Mucosa of stomach (tissue), 1 donor: ENCODE measurements around the gene RGS14.

Experiments
- H3K27me3 ChIP-seq: one replicate; pipeline ENCODE4 v1.7.0; 2013; ENCODE audit warnings: mild to moderate bottlenecking, low read length; ENCODE audit not compliant: control insufficient read depth, insufficient read depth
- H3K36me3 ChIP-seq: one replicate; pipeline ENCODE4 v1.7.0; 2013; ENCODE audit warnings: low read length; ENCODE audit not compliant: control insufficient read depth, insufficient read depth
- H3K4me1 ChIP-seq: one replicate; pipeline ENCODE4 v1.7.0; 2013; ENCODE audit warnings: mild to moderate bottlenecking, low read length; ENCODE audit not compliant: control insufficient read depth, insufficient read depth
- H3K4me3 ChIP-seq: one replicate; pipeline ENCODE4 v1.7.0; 2013; ENCODE audit warnings: low read length
- H3K9ac ChIP-seq: one replicate; pipeline ENCODE4 v1.7.0; 2013; ENCODE audit warnings: mild to moderate bottlenecking, low read length, moderate library complexity
- H3K9me3 ChIP-seq: one replicate; pipeline ENCODE4 v1.7.0; 2013; ENCODE audit warnings: mild to moderate bottlenecking, low read length, moderate library complexity; ENCODE audit not compliant: control insufficient read depth
- donor health status: Pancreatic carcinoma.

RGS14 gene

DNA sequence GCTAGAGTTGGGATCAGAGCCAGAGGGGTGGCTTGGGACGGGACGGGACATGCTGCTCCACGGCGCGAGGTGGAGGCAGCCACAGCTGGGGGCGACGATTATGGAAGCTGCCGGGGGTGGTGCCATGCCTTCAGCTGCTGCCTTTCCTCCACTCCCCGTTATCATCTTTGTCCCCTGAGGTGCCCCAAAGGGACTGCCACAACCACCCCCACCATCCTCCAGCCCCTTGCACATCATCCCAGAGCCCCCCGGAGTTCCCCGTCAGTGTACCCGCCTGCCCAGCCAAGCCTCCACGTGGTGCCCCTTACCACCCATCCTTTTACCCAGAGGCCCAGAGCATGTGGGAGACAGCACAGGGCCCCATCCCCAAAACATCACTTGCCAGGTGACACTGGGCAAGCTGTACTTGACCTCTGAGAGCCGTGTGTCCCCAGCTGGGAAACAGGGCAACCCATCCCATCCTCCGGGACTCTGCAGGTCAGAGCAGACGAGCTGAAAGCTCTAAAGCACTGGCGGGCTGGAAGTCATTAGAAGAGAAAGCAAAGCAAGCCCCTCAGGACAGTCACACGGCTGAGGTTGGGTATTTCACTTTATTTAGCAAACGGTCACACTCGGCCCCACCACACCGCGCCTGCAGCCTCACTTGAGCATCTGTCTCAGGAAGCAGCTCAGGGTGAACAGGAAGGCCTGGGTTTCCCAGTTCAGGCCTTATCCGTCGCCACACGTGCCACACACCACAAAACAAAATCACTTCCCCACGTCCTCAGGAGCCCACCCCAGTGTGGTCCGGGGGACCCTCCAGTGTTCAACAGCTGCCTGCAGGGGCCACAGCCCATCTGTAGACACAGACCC lies 26.5 kb upstream of the RGS14 start:
- Histone ChIP-seq H3K9ac (no peak overlapping the region), H3K36me3 (peaks cover 28% of the 10 kb centered on the region), H3K27me3 (no peaks in the 10 kb centered on the region), H3K9me3 (no peaks in the 10 kb centered on the region), H3K4me3 (no peak overlapping the region), H3K4me1 (peaks cover 4% of the 10 kb centered on the region)

GRCh38 chr5:177332031-177332895 lies 25.5 kb upstream of the RGS14 start:
- Histone ChIP-seq H3K9me3 (no peaks in the 10 kb centered on the region), H3K27me3 (no peaks in the 10 kb centered on the region), H3K9ac (no peak overlapping the region), H3K4me3 (no peak overlapping the region), H3K36me3 (peaks cover 29% of the 10 kb centered on the region), H3K4me1 (peaks cover 3% of the 10 kb centered on the region)

GRCh38 chr5:177332896-177333260 lies 24.8 kb upstream of the RGS14 start:
- Histone ChIP-seq H3K4me3 (no peak overlapping the region), H3K9ac (no peak overlapping the region), H3K27me3 (no peaks in the 10 kb centered on the region), H3K4me1 (no peaks in the 10 kb centered on the region), H3K9me3 (no peaks in the 10 kb centered on the region), H3K36me3 (peaks cover 29% of the 10 kb centered on the region)

GRCh38 chr5:177333420-177334154 lies 24.1 kb upstream of the RGS14 start:
- H3K9me3 ChIP-seq = no peaks in the 10 kb centered on the region
- no peaks in the 10 kb centered on the region for H3K4me1 ChIP-seq
- no peak overlapping the region for H3K9ac ChIP-seq
- peaks cover 29% of the 10 kb centered on the region for H3K36me3 ChIP-seq
- H3K27me3 ChIP-seq = no peaks in the 10 kb centered on the region
- no peak overlapping the region for H3K4me3 ChIP-seq

DNA sequence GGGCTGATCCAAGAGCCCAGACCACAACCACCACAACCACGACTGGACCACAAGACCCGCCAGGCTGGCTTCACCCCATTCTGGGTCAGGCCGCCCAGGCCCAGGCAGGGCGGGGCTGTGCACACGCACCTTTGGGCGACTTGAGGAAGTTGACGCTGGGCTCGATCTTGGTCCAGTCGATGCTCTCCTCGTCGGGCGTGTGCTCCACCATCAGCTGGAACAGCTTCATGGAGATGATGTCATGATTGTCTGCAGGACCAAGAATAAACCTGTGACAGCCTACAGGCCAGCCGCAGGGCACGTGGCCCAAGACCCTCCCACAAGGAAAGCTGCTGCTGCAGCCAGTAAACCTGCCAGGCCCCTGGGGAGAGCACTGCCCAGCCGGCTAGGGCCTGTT lies 23.6 kb upstream of the RGS14 start:
- Histone ChIP-seq H3K4me1 (no peaks in the 10 kb centered on the region), H3K4me3 (no peak overlapping the region), H3K36me3 (peaks cover 29% of the 10 kb centered on the region), H3K9ac (no peak overlapping the region), H3K9me3 (no peaks in the 10 kb centered on the region), H3K27me3 (no peaks in the 10 kb centered on the region)

DNA sequence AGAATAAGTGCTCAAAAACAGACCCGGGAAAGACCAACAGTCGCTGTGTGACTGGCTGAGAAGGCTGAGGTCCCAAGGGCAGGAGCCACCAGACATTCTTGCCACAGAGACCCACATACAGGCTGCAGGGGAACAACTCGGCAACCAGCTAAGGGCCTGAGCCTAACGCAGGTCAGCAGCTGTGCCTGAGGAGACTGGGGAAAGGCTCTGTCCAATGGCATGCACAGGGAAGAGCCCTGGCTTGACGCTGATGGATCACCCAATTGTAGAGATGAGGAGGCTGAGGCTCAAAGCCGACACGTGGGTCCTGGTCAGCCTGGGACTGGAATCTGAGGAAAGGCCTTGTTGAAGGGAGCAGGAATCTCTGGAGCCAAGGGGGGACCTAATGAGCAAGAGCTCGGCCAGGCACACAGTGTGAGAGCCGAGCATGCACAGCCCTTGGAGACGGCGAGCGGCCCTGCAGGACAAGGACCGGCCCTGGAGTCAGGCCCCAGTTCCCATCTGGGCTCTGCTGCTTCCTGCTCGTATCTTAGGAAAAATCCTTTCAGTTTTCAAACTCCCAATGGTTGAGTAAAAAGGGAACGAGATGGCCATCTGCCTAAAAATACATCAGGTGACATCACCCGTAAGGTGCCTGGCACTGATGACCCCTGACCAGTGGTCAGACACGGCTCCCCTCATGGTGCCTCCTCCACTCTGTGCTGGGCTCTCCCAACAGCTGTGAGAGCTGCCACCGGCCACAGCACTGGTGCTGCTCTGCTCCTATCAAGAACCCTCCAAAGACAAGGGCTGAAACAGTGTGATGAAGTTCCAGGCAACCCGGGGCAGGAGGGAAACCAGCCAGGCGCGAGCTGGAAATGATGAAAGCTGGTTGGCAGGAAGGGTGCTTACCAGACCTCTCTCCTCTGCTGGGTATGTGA lies 22.7 kb upstream of the RGS14 start:
- Histone ChIP-seq H3K9me3 (no peaks in the 10 kb centered on the region), H3K4me1 (no peaks in the 10 kb centered on the region), H3K9ac (no peak overlapping the region), H3K36me3 (peaks cover 29% of the 10 kb centered on the region), H3K4me3 (no peak overlapping the region), H3K27me3 (no peaks in the 10 kb centered on the region)

DNA sequence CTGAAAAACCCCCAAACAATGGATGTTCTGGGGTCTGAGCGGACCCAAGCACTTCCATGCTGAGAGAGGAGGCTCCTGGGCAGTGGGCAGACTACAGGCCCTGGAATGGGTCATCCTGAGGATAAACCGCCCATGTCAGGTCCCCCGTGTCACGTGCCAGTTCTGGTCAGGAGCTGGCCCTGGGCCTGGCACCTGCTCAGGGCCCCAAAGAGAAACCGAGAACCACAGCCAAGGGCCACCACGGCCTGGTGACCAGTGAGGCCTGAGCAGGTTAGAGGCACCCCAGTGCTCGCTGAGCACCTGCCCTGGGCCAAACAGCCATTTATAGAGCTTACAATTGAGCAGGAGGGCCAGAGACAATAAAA lies 22.0 kb upstream of the RGS14 start:
- Histone ChIP-seq H3K27me3 (no peaks in the 10 kb centered on the region), H3K9me3 (no peaks in the 10 kb centered on the region), H3K9ac (no peak overlapping the region), H3K4me1 (no peaks in the 10 kb centered on the region), H3K4me3 (no peak overlapping the region), H3K36me3 (peaks cover 29% of the 10 kb centered on the region)

DNA sequence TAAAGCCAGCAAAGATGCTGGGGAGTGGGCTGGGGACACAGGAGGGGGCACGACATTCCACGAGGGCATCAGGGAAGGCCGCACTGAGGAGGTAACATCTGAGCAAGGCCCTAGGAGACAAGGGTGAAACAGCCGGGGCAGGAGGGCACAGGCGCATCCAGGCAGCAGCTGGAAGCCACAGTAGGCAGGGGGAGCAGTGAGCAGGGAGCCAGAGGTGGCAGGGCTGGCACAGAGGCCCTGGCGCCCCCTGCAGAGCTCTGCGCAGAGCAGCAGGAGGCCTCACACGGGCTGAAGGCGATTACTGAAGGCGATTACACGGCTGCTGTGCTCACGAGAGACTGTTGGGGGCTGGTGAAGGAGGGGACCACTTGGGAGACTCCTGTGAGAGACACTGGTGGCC lies 21.6 kb upstream of the RGS14 start:
- Histone ChIP-seq H3K9ac (no peak overlapping the region), H3K4me1 (no peaks in the 10 kb centered on the region), H3K9me3 (no peaks in the 10 kb centered on the region), H3K27me3 (no peaks in the 10 kb centered on the region), H3K36me3 (peaks cover 29% of the 10 kb centered on the region), H3K4me3 (no peak overlapping the region)

GRCh38 chr5:177336603-177337494 lies 20.9 kb upstream of the RGS14 start:
- Histone ChIP-seq H3K9ac (no peak overlapping the region), H3K27me3 (no peaks in the 10 kb centered on the region), H3K4me1 (no peaks in the 10 kb centered on the region), H3K9me3 (no peaks in the 10 kb centered on the region), H3K4me3 (no peak overlapping the region), H3K36me3 (peaks cover 29% of the 10 kb centered on the region)

DNA sequence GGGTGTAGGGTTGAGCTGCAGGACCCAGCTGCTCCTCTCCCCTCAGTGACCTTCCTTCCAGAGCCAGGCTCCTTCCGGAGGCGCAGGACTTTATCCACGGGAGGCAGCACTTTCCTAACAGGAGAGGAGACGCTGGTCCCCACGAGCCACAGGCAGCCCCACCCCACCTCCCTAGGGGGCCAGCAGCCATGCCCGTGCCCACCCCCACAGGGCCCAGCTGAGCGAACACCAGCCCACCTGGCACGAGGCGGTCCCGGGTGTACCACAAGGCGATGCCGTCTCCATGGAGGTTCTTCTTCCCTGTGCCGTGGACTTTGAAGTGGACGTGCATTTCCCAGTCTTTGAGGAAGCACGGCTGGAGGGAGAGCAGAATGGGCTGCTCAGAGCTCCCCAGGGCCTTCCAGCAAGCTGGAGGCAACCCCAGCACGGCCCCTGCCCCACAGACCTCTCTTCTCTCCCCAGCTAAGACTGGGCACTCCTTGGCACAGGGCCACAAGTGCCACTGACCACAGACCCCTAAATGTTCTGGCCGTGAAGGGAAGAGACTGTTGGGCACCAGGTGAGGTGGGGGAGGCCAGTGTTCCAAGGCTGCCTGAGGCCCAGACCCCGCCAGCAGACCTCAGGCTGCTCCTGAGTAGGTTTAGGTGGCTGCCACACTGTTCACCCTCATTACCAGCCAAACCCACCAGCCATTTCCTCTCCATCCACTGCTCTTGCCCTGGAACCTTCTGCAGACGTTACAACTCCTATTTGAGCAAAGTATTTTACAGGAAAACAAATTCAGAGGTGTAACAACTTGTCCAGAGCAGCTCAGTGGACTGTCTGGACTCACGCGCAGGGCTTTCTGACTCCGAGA lies 19.2 kb upstream of the RGS14 start:
- H3K27me3 ChIP-seq = no peaks in the 10 kb centered on the region
- H3K9me3 ChIP-seq = no peaks in the 10 kb centered on the region
- no peak overlapping the region for H3K4me3 ChIP-seq
- H3K36me3 ChIP-seq = peaks cover 19% of the 10 kb centered on the region
- no peaks in the 10 kb centered on the region for H3K4me1 ChIP-seq
- H3K9ac ChIP-seq = no peak overlapping the region
